Calu3 (cell line): ENCODE data around the gene ADAMTSL2. TPM values are rescaled to one million over a fixed set of nuclear protein-coding genes. Genes with fewer than 3 reads are reported as not detected.

ENCODE experiments used
- BruUV-seq: library from RNA; stranded (reverse); fragments of 400-500 nt; replicated peaks from 2 replicates; lab custom pipeline; 2021; lab: Mats Ljungman, UMichigan
- CTCF ChIA-PET: fragments of 300-600 bp; sonication (Branson Sonifier 250); formaldehyde crosslinking; loops from one replicate; lab custom pipeline; 2022; ENCODE audit warnings: antibody characterized with exemption; lab: Charles Lee
- DNase-seq: peaks from one replicate; pipeline ENCODE4 v3.0.0; 2022
- H3K27ac Mint-ChIP-seq: one replicate; pipeline ENCODE4 v1.8.0; 2022; ENCODE audit warnings: mixed read lengths; ENCODE audit not compliant: unreplicated experiment
- H3K27me3 Mint-ChIP-seq: one replicate; pipeline ENCODE4 v1.8.0; 2022; ENCODE audit warnings: mixed read lengths; ENCODE audit not compliant: unreplicated experiment
- H3K36me3 Mint-ChIP-seq: one replicate; pipeline ENCODE4 v1.8.0; 2022; ENCODE audit warnings: mild to moderate bottlenecking, moderate library complexity, mixed read lengths; ENCODE audit not compliant: insufficient read depth, unreplicated experiment
- H3K4me1 Mint-ChIP-seq: one replicate; pipeline ENCODE4 v1.8.0; 2022; ENCODE audit warnings: mild to moderate bottlenecking, low read depth, mixed read lengths; ENCODE audit not compliant: unreplicated experiment
- H3K4me3 Mint-ChIP-seq: one replicate; pipeline ENCODE4 v1.8.0; 2022; ENCODE audit warnings: mild to moderate bottlenecking, low read depth, moderate library complexity, mixed read lengths; ENCODE audit not compliant: unreplicated experiment
- H3K9me3 Mint-ChIP-seq: one replicate; pipeline ENCODE4 v1.8.0; 2022; ENCODE audit warnings: low read depth, mixed read lengths; ENCODE audit not compliant: unreplicated experiment
- intact Hi-C: fragments of 100-400 bp; cut with micrococcal nuclease; formaldehyde crosslinking; loops from one replicate; pipeline ENCODE4 v1.10.0; 2022; ENCODE audit not compliant: unreplicated experiment
- total RNA-seq: library from RNA; stranded (reverse); gene quantifications from 2 replicates; pipeline ENCODE4 v1.2.3, GENCODE V29; 2022
- TF ChIP-seq, protein P1 (sequence below): fragments of 200-600 bp; IDR thresholded peaks from one replicate; pipeline ENCODE4 v1.8.0; 2022; ENCODE audit warnings: antibody characterized with exemption; ENCODE audit not compliant: unreplicated experiment

Gene ADAMTSL2
- total RNA-seq, 1 experiment from 2014 or later = 0.14 TPM

DNA sequence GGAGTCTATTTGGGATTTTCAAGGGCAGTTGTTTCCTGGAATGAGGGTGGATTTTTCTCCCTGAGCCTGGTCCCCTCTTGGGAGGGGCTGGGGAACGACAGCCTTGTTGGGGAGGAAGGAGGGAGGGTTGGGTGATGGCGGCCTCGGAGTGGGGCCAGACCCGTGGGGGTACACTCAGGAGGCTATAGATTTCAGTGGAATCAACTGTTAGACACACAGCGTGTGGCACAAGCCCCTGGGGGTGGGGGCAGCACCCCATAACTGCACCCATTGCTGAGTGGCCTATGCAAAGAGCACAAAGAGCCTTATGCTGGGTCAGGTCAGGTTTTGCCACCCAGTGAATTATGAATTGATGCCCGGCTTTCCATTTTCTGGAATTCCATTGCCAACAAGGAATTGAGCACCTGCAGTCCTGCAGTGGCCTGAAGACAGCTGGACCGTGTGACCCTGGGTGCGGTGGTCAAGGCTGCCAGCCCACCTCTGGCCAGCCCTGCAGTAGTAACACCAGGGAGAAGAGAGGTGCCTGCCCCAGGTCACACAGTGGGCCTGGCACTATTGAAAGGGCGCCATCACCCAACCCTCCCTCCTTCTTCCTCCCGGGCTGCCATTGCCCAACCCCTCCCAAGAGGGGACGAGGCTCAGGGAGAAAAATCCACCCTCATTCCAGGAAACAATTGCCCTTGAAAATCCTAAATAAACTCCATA is 18.1 kb upstream of the ADAMTSL2 start:
- Mint-ChIP-seq H3K4me1 (peaks cover 8% of the 10 kb centered on the region), H3K4me3 (no peak overlapping the region), H3K27ac (no peak overlapping the region), H3K27me3 (peaks cover 18% of the 10 kb centered on the region), H3K9me3 (no peaks in the 10 kb centered on the region), H3K36me3 (no peaks in the 10 kb centered on the region)
- intact Hi-C loops = no loop called here
- CTCF ChIA-PET = no interaction called here
- BruUV-seq = no TSS peak
- no peak for DNase-seq
- TF ChIP-seq, protein P1, sequence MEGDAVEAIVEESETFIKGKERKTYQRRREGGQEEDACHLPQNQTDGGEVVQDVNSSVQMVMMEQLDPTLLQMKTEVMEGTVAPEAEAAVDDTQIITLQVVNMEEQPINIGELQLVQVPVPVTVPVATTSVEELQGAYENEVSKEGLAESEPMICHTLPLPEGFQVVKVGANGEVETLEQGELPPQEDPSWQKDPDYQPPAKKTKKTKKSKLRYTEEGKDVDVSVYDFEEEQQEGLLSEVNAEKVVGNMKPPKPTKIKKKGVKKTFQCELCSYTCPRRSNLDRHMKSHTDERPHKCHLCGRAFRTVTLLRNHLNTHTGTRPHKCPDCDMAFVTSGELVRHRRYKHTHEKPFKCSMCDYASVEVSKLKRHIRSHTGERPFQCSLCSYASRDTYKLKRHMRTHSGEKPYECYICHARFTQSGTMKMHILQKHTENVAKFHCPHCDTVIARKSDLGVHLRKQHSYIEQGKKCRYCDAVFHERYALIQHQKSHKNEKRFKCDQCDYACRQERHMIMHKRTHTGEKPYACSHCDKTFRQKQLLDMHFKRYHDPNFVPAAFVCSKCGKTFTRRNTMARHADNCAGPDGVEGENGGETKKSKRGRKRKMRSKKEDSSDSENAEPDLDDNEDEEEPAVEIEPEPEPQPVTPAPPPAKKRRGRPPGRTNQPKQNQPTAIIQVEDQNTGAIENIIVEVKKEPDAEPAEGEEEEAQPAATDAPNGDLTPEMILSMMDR = no peak

DNA sequence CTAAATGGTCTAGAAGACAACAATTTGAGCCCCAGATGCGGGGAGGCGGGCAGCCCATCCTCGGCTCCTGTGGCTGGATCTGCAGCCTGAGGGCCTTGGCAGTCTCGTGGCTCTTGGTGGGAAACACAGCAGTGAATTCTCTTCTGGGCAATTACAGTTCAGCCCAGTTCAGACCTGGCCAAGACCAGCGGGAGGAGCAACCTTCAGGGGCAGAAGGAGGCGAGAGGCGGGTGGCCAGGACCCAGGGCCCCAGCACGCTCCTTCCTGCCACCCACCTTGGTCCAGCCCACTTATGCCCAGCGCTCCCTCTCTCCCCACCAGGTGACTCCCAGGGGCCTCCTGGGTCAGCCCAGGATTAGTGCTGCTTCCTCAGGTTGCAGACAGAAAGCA is 17.5 kb upstream of the ADAMTSL2 start:
- BruUV-seq = no TSS peak
- Mint-ChIP-seq H3K9me3 (no peaks in the 10 kb centered on the region), H3K4me3 (no peak overlapping the region), H3K4me1 (peaks cover 10% of the 10 kb centered on the region), H3K27ac (no peak overlapping the region), H3K36me3 (no peaks in the 10 kb centered on the region), H3K27me3 (peaks cover 18% of the 10 kb centered on the region)
- TF ChIP-seq, protein P1 = no peak
- CTCF ChIA-PET = interaction anchor here (0.7 kb wide), 1 partner anchor 464 kb away, joined by 5 read pairs; no protein-coding TSS in a partner anchor
- no peak for DNase-seq
- intact Hi-C loops = no loop called here

DNA sequence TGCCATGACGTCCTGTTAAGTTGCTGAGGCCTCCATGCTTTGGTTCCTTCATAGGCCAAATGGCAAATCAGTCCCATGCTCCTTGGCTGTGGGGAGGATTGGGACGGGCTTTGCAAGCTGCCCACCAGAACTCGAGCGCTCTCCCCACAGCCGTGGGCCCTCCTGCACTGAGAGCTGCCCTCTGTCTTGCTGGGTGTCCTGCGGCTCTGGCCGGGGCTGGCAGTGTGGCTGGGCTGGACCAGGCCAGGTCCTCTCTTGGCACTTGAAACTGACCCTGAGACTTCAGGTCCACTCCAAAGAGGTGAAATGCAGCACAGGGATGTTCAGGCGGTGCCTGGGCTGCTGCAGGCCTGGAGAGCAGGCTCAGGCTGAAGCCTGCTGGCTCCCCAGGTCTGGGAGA is 16.8 kb upstream of the ADAMTSL2 start:
- Mint-ChIP-seq H3K27ac (no peak overlapping the region), H3K4me3 (no peak overlapping the region), H3K9me3 (no peaks in the 10 kb centered on the region), H3K36me3 (no peaks in the 10 kb centered on the region), H3K27me3 (peaks cover 19% of the 10 kb centered on the region), H3K4me1 (peaks cover 10% of the 10 kb centered on the region)
- DNase-seq = no peak
- intact Hi-C loops = no loop called here
- TF ChIP-seq, protein P1 = no peak
- CTCF ChIA-PET = interaction anchor here (0.7 kb wide), 1 partner anchor 463 kb away, joined by 5 read pairs; no protein-coding TSS in a partner anchor
- BruUV-seq = no TSS peak

DNA sequence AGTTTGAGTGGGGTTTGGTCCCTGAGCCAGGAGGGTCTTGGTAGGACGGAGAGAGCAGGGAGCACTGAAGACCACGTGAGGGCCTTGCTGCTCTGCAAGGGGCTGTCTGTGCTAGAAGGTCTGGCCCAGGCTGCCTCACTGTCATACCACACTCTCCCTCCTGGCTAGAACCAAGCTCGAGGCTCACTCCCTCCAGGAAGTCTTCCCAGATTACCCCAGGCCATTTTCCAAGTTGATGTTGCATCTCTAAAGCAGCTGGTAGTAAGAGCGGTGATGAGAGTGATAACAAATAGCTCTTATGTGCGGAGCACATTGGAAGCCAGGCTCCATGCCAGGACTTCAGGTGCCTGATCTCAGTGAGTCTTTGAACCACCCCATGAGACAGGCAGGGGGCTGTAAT is 16.3 kb upstream of the ADAMTSL2 start:
- TF ChIP-seq, protein P1 = no peak
- Mint-ChIP-seq H3K4me3 (no peak overlapping the region), H3K36me3 (no peaks in the 10 kb centered on the region), H3K27me3 (peaks cover 24% of the 10 kb centered on the region), H3K4me1 (peaks cover 10% of the 10 kb centered on the region), H3K9me3 (no peaks in the 10 kb centered on the region), H3K27ac (no peak overlapping the region)
- BruUV-seq = no TSS peak
- intact Hi-C loops = no loop called here
- no peak for DNase-seq
- CTCF ChIA-PET = no interaction called here
